ENCODE results near the gene NREP. TPM values are rescaled to one million over a fixed set of nuclear protein-coding genes. Genes with fewer than 3 reads are reported as not detected.
"Not testable (repeated sequence)": the region's sequence is repeated elsewhere in the genome, so short reads cannot be mapped to it uniquely, and the experiment has no call there.

NREP gene
- total RNA-seq, 1 donor from 2014 or later = 38.6 TPM

GRCh38 chr5:111743988-111744387, 13.0 kb downstream of the NREP start:
- DNase-seq = no peak
- ATAC-seq = peak; percentile 8
- intact Hi-C loops (cut with micrococcal nuclease) = no loop called here

- intact Hi-C loops (cut with micrococcal nuclease) = no loop called here
Measured at GRCh38 chr5:111743512-111743911, 13.5 kb downstream of the NREP start.

GRCh38 chr5:111742177-111742994, 14.6 kb downstream of the NREP start:
- intact Hi-C loops (cut with micrococcal nuclease) = no loop called here
- ATAC-seq (peak; percentile 71), DNase-seq (no peak)

More at GRCh38 chr5:111743512-111743911, 13.5 kb downstream of the NREP start:
- DNase-seq (no peak), ATAC-seq (no peak)

- ATAC-seq (no peak), DNase-seq (no peak)
- intact Hi-C loops (cut with micrococcal nuclease) = no loop called here
Measured at GRCh38 chr5:111741278-111741677, 15.7 kb downstream of the NREP start.

GRCh38 chr5:111739416-111739815, 17.6 kb downstream of the NREP start:
- DNase-seq (no peak), ATAC-seq (no peak)
- intact Hi-C loops (cut with micrococcal nuclease) = no loop called here

- DNase-seq (no peak), ATAC-seq (no peak)
- intact Hi-C loops (cut with micrococcal nuclease) = no loop called here
Measured at GRCh38 chr5:111738118-111738517, 18.9 kb downstream of the NREP start.

GRCh38 chr5:111737716-111738115, 19.3 kb downstream of the NREP start:
- intact Hi-C loops (cut with micrococcal nuclease) = no loop called here
- no peak for ATAC-seq
- DNase-seq = no peak

- intact Hi-C loops (cut with micrococcal nuclease) = no loop called here
- peak; percentile 48 for DNase-seq
- peak; percentile 71 for ATAC-seq
Measured at GRCh38 chr5:111735583-111736270, 21.3 kb downstream of the NREP start.

GRCh38 chr5:111734597-111734996, 22.4 kb downstream of the NREP start:
- intact Hi-C loops (cut with micrococcal nuclease) = no loop called here
- DNase-seq = no peak
- ATAC-seq = no peak

GRCh38 chr5:111734013-111734412, 23.0 kb downstream of the NREP start:
- intact Hi-C loops (cut with micrococcal nuclease) = no loop called here
- ATAC-seq = peak; percentile 59

GRCh38 chr5:111733571-111733970, 23.4 kb downstream of the NREP start:
- intact Hi-C loops (cut with micrococcal nuclease) = no loop called here
- DNase-seq (no peak), ATAC-seq (no peak)

More at GRCh38 chr5:111734013-111734412, 23.0 kb downstream of the NREP start:
- DNase-seq = no peak

GRCh38 chr5:111731638-111732037, 25.4 kb downstream of the NREP start:
- ATAC-seq = no peak
- intact Hi-C loops (cut with micrococcal nuclease) = no loop called here
- no peak for DNase-seq

GRCh38 chr5:111730659-111731382, 26.2 kb downstream of the NREP start:
- no peak for ATAC-seq
- intact Hi-C loops (cut with micrococcal nuclease) = no loop called here
- no peak for DNase-seq

- intact Hi-C loops (cut with micrococcal nuclease) = no loop called here
- DNase-seq (no peak), ATAC-seq (no peak)
Measured at GRCh38 chr5:111728941-111729340, 28.1 kb downstream of the NREP start.

- ATAC-seq (no peak), DNase-seq (no peak)
- intact Hi-C loops (cut with micrococcal nuclease) = no loop called here
Measured at GRCh38 chr5:111726986-111727385, 30.0 kb downstream of the NREP start.

GRCh38 chr5:111722140-111722539, 34.9 kb downstream of the NREP start:
- no peak for ATAC-seq

GRCh38 chr5:111720333-111720890, 36.6 kb downstream of the NREP start:
- DNase-seq (no peak), ATAC-seq (no peak)
- intact Hi-C loops (cut with micrococcal nuclease) = no loop called here

More at GRCh38 chr5:111722140-111722539, 34.9 kb downstream of the NREP start:
- intact Hi-C loops (cut with micrococcal nuclease) = no loop called here
- no peak for DNase-seq

GRCh38 chr5:111719773-111720172, 37.2 kb downstream of the NREP start:
- intact Hi-C loops (cut with micrococcal nuclease) = no loop called here
- DNase-seq (no peak), ATAC-seq (no peak)

- ATAC-seq; DNase-seq; intact Hi-C loops (cut with micrococcal nuclease): not testable (repeated sequence)
Measured at GRCh38 chr5:111716789-111717188, 40.2 kb downstream of the NREP start.

All from left ventricle myocardium superior (tissue), 1 donor.